Loucy (cell line): Measurements from ENCODE around the gene SLC44A1.

Experiments
- EZH2phosphoT487 ChIP-seq: fragments of 200-600 bp; IDR thresholded peaks from 2 replicates; pipeline ENCODE4 v1.6.1; 2018; ENCODE audit warnings: antibody characterized with exemption, mild to moderate bottlenecking, moderate library complexity, borderline replicate concordance
- TF ChIP-seq, protein P1 (sequence below): fragments of 200-600 bp; sonication (generic); conservative IDR thresholded peaks from 2 replicates; pipeline ENCODE4 v1.5.1; 2014; ENCODE audit warnings: mild to moderate bottlenecking, antibody characterized with exemption, low read length

DNA sequence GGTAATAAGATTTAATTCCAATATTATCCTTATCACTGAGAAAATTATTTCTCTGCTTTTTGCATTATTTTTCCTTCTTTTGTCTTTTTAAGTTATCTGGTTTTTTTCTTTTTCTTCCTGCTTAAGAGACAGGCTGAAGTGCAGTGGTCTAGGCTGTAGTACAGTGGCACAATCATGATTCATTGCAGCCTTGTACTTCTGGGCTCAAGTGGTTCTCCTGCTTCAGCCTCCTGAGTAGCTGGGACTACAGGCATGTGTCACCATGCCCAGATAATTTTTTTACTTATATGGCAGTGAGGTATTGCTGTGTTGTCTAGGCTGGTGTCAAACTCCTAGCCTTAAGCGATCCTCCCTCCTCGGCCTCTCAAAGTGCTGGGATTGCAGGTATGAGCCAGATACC lies 93.9 kb downstream of the SLC44A1 start:
- TF ChIP-seq, protein P1, sequence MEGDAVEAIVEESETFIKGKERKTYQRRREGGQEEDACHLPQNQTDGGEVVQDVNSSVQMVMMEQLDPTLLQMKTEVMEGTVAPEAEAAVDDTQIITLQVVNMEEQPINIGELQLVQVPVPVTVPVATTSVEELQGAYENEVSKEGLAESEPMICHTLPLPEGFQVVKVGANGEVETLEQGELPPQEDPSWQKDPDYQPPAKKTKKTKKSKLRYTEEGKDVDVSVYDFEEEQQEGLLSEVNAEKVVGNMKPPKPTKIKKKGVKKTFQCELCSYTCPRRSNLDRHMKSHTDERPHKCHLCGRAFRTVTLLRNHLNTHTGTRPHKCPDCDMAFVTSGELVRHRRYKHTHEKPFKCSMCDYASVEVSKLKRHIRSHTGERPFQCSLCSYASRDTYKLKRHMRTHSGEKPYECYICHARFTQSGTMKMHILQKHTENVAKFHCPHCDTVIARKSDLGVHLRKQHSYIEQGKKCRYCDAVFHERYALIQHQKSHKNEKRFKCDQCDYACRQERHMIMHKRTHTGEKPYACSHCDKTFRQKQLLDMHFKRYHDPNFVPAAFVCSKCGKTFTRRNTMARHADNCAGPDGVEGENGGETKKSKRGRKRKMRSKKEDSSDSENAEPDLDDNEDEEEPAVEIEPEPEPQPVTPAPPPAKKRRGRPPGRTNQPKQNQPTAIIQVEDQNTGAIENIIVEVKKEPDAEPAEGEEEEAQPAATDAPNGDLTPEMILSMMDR, result no peak
- no peak for TF ChIP-seq EZH2phosphoT487
